GM06990 (cell line): Measurements from ENCODE around the gene FAM20A.
"Not testable (repeated sequence)": the region's sequence is repeated elsewhere in the genome, so short reads cannot be mapped to it uniquely, and the experiment has no call there.

ENCODE experiments used
- DNase-seq: peaks from one replicate; pipeline ENCODE4 v3.0.0-alpha.2; 2011; ENCODE audit not compliant: insufficient read length; ENCODE audit errors: extremely low read depth
- H3K27me3 ChIP-seq: replicated peaks from 2 replicates; pipeline ENCODE4 v1.6.0; 2011; ENCODE audit warnings: low read length; ENCODE audit not compliant: control insufficient read depth, insufficient read depth
- H3K36me3 ChIP-seq: 2 replicates; pipeline ENCODE4 v1.5.1; 2011; ENCODE audit warnings: low read length; ENCODE audit not compliant: control insufficient read depth, insufficient read depth
- H3K4me3 ChIP-seq: replicated peaks from 2 replicates; pipeline ENCODE4 v1.5.1; 2011; ENCODE audit warnings: low read depth, mild to moderate bottlenecking, control low read depth, low read length
- TF ChIP-seq, protein P1 (sequence below): IDR thresholded peaks from 2 replicates; pipeline ENCODE4 v1.5.1; 2011; ENCODE audit warnings: low read length, control low read depth, mild to moderate bottlenecking, inconsistent platforms; ENCODE audit not compliant: insufficient read depth, poor library complexity, severe bottlenecking

The FAM20A gene

GRCh38 chr17:68526548-68526947, 74.6 kb downstream of the FAM20A start:
- Histone ChIP-seq H3K27me3 (no peaks in the 10 kb centered on the region), H3K36me3 (peaks cover 16% of the 10 kb centered on the region), H3K4me3 (no peak overlapping the region)
- TF ChIP-seq, protein P1, sequence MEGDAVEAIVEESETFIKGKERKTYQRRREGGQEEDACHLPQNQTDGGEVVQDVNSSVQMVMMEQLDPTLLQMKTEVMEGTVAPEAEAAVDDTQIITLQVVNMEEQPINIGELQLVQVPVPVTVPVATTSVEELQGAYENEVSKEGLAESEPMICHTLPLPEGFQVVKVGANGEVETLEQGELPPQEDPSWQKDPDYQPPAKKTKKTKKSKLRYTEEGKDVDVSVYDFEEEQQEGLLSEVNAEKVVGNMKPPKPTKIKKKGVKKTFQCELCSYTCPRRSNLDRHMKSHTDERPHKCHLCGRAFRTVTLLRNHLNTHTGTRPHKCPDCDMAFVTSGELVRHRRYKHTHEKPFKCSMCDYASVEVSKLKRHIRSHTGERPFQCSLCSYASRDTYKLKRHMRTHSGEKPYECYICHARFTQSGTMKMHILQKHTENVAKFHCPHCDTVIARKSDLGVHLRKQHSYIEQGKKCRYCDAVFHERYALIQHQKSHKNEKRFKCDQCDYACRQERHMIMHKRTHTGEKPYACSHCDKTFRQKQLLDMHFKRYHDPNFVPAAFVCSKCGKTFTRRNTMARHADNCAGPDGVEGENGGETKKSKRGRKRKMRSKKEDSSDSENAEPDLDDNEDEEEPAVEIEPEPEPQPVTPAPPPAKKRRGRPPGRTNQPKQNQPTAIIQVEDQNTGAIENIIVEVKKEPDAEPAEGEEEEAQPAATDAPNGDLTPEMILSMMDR, result no peak
- no peak for DNase-seq

- peaks cover 17% of the 10 kb centered on the region for H3K36me3 ChIP-seq
- H3K4me3 ChIP-seq, result no peak overlapping the region
- no peak for DNase-seq
- TF ChIP-seq, protein P1, result no peak
- no peaks in the 10 kb centered on the region for H3K27me3 ChIP-seq
Observed at GRCh38 chr17:68522266-68522665, 78.9 kb downstream of the FAM20A start.

DNA sequence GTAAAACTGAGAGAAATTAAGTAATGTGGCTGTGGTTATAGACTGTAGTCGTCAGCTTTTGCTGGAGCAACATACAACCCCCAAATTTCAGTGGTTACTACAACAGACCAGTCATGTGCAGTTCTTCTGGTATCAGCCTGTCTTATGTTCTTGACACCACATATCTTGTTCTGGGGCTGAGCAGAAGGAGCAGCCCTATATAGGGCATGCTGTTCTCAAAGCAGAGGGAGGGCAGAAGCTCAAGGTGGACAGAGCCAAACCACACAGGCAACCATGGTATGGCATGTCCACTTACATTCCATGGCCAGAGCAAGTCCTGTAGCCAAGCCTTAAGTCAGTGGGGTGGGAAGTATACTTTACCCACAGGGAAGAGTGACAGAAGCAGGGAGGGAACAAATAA, 81.3 kb downstream of the FAM20A start:
- TF ChIP-seq, protein P1, result no peak
- Histone ChIP-seq H3K36me3 (peaks cover 17% of the 10 kb centered on the region), H3K27me3 (no peaks in the 10 kb centered on the region), H3K4me3 (no peak overlapping the region)
- DNase-seq, result no peak

GRCh38 chr17:68519051-68519450, 82.1 kb downstream of the FAM20A start:
- H3K27me3 ChIP-seq, H3K4me3 ChIP-seq, DNase-seq: not testable (repeated sequence)
- H3K36me3 ChIP-seq, result peaks cover 17% of the 10 kb centered on the region

DNA sequence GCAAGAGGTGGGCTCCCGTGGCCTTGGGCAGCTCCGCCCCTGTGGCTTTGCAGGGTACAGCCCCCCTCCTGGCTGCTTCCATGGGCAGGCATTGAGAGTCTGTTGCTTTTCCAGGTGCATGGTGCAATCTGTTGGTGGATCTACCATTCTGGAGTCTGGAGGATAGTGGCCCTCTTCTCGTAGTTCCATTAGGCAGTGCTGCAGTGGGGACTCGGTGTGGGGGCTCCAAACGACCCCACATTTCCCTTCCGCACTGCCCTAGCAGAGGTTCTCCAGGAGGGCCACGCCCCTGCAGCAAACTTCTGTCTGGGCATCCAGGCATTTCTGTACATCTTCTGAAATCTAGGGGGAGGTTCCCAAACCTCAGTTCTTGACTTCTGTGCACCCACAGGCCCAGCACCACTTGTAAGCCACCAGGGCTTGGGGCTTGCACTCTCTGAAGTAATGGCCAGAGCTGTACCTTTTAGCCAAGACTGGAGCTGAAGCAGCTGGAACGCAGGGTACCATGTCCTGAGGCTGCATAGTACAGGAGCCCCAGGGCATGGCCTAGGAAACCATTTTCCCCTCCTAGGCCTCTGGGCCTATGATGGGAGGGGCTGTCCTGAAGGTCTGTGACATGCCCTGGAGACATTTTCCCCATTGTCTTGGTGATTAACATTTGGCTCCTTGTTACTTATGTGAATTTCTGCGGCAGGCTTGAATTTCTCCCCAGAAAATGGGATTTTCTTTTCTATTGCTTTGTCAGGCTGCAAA, 82.9 kb downstream of the FAM20A start:
- no peak overlapping the region for H3K4me3 ChIP-seq
- H3K36me3 ChIP-seq, result peaks cover 15% of the 10 kb centered on the region
- no peaks in the 10 kb centered on the region for H3K27me3 ChIP-seq
- TF ChIP-seq, protein P1, result no peak
- DNase-seq, result no peak

- H3K27me3 ChIP-seq, DNase-seq, H3K4me3 ChIP-seq: not testable (repeated sequence)
- peaks cover 13% of the 10 kb centered on the region for H3K36me3 ChIP-seq
Observed at GRCh38 chr17:68517605-68518004, 83.6 kb downstream of the FAM20A start.

GRCh38 chr17:68516732-68517131, 84.4 kb downstream of the FAM20A start:
- H3K27me3 ChIP-seq, result no peaks in the 10 kb centered on the region
- H3K36me3 ChIP-seq, result peaks cover 8% of the 10 kb centered on the region
- no peak for DNase-seq
- TF ChIP-seq, protein P1, result no peak
- no peak overlapping the region for H3K4me3 ChIP-seq
